NCI-H510A (cell line): ENCODE measurements around the gene CKS1B.

ENCODE experiments used
- DNase-seq: peaks from one replicate; lab custom pipeline; 2025; lab: John Stamatoyannopoulos, UW

The CKS1B gene

GRCh38 chr1:154974102-154974807 lies at the start of gene CKS1B:
CKS1B (plus strand) TSS chr1:154974681; CDS start chr1:154974746, 65 bp downstream.
- peak; percentile 98 for DNase-seq

GRCh38 chr1:154925335-154926170 lies 48.9 kb upstream of the CKS1B start:
- no peak for DNase-seq

DNA sequence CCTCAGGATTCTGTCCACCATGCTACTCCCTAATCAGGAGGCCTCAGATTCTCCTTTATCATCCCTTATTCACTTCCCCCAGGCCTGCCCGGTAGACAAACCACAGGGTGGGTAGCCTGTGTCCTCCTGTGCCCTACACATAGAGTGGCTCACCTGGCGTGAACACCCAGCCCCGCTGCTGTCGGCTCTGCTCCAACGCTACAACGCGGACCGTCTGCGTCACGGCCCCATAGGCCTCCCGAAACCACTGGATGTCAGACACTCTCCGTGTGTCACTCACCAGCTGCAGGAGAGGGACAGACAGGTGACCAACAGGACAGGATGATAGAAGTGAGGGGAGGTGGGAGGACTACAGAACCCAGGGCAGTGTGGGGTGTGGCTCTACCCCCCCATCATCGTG lies 48.3 kb upstream of the CKS1B start:
- no peak for DNase-seq

DNA sequence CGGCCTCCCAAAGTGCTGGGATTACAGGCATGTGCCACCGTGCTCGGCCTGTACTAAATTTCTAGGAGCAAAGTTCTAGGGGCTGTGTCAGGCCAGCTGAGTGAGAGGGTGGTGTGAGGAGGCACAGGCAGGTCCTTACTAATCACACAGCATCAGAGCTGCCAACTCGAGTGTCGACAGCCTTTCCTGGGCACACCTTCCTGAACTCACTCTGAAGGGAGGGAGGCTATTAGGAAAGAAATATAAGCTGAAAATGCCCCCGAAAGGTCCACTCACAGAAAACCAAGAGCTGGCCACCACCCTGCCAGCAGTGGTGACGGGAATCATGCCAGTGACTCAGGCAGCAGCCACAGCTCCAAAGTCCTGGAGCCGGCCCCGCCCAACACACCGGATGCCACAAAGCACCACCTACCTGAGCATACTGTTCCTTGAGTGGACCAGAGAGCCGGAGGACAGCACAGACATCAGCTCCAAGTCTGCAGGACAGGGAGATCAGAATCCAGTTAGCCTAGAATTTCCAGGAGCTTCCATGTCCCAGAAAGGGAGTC lies 42.5 kb upstream of the CKS1B start:
- no peak for DNase-seq

DNA sequence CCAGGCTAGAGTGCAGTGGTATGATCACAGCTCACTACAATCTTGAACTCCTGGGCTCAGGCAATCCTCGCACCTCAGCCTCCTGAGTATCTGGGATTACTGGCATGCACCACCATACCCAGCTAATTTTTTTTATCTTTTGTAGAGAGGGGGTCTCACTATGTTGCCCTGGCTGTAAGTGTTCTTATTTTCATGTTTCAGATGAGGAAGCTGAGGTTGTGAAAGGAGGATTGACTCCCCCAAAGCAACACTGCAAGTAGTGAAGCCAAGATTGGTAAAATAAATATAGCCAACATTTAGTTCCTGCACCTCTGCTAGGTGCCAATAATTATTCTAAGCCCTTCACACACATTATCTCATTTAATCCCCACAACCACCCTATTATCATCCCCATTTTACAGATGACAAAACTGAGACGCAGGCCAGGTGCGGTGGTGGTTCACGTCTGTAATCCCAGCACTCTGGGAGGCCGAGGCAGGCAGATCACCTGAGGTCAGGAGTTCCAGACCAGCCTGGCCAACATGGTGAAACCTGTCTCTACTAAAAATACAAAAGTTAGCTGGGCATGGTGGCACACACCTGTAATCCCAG lies 40.0 kb upstream of the CKS1B start:
- DNase-seq: no peak

GRCh38 chr1:154935749-154936554 lies 38.5 kb upstream of the CKS1B start:
- no peak for DNase-seq

DNA sequence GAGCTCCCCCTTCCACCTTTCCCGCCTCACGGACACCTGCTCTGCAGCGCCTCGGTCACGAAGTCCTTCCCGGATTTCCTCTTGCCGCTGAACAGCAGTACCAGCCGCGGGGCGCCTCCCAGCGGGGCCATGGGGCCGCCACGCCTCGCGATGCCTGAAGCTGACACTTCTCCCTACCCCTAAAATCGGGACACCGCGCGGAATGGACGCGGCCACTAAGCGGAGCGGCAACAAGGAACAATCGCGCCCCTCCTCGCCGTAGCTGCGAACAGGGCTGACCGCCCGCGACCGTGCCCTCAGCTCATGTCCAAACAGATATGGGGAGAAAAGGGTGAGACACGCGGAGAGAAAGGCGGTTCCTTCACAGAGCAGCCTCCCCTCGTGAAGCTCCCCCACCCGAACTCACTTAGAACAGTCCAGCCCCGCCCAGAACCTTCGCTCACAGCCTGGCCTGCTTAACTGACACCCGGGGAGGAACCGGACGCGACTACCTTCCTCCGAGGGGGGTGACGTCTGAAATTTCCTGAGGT lies 37.9 kb upstream of the CKS1B start, which contains the start of gene PMVK:
Gene PMVK (minus strand): TSS at position 165 of the 530 bp plus-strand sequence. CDS start 34 bp downstream, at position 131.
- peak; percentile 93 for DNase-seq

DNA sequence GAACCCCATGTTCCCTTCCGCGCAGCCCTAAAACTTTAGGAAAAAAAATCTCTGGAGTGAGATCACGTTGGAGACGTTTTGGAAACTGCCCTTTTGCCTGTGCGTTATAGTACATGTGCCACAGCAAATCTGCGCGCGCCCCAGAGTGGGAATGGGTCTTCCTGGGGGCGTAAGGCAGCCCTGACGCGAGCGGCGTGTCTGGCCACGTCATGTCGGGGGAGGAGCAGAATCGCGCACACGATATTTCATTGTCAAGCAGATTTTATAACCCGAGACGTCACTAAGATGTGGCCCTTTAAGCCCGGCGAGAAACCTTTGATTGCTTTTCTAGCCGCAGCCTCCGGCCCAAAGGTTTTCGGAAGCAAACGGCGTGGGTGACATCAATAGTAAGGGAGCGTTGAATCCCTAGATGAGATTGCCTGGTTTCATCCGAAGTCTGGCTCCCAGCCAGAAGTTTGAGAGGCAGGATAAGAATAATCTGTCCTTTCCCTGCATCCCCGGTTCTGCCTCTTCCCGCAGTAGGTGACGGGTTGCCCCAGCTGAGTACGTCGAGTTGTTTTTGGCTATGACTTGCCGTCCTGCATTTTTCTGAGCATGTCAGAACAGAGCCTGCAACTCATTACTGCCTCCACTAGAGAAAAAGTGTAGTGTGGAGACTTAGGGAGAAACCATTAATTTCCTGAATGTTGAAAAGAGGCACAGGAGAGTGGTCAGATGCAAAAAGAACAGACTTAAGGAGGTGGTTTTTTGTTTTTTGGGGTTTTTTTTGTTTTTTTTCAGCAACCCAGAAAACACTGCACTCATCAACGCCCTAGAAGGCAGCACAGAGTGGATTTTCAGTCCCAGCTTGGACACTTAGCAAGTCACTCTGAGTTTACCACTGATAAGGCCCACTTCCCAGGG lies 37.1 kb upstream of the CKS1B start:
- peak; percentile 86 for DNase-seq

DNA sequence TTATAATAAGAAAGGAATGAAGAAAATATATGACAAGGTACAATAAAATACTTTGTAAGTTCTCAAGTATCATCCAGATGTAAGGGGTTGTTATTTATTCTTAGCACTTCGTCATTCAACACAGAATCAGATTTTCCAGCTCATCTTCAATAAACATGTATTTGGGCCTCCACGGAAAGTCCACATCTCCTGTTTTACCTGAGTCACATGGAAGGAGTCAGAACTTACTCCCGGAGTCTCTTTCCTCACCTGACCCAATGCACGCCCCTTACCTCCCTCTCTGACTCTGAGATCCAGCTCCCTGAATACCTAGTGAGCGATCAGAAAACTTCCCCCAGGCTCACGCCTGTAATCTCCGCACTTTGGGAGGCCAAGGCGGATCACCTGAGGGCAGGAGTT lies 36.5 kb upstream of the CKS1B start:
- no peak for DNase-seq

DNA sequence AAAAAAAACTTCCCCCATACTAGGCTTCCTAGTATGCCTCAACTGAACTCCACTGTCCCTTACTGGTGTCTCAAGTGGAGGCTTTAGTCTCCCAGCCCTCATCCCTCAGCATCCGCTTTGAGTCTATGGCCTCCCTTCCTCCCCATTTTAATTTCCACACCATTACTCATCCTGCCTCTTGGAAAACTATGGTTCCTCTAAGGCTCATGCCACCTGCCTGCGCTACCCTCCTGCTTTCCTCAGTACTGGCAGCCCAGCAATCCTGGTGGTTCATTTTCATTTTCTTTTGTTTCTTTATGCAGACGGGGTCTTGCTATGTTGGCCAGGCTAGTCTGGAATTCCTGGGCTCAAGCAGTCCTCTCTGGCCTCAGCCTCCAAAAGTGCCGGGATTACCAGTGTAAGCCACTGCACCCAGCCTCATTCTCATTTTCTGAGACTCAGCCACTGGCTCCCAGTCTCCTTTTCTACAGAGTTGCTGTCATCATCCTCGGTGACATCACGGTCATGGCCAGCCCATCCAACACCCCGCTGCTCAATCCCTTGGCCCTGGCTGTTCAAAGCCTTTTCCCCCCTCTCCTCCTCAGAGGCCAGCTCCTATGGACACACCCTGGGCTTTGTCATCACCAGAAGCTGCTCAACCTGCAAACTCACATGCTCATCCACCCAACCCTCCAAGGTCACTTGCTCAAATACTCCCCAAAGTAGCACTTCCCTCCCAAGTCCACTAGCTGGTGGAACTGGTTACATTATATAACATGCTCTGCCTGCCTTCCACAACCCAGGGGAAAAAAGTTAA lies 35.7 kb upstream of the CKS1B start:
- no peak for DNase-seq

GRCh38 chr1:154940213-154940560 lies 34.3 kb upstream of the CKS1B start:
- DNase-seq: no peak

DNA sequence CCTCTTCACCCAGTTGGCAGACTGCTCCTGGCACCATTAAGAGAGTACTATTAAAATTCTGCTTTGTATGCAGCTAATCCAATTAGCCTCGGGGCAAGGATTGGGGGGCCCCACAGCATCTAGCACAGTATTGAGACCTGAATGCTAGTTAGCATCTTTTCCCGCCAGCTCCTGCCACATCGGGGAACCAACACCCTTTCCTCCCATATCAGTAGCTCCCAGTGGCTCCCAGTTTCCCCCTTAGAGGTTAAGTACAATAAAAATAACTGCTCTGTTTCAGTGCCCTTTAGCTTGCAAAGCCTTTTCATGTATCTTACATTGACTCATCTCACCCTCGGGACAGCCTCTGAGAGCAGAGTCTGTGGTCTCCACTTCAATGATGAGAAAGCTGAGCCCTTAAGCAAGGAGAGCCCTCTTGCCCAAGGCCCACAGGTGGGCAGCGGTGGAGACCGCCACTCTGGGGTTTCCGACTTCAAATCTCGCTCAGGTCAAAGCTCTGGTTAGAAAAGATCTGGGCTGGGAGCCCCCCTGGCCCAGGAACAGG lies 33.8 kb upstream of the CKS1B start:
- DNase-seq: no peak

DNA sequence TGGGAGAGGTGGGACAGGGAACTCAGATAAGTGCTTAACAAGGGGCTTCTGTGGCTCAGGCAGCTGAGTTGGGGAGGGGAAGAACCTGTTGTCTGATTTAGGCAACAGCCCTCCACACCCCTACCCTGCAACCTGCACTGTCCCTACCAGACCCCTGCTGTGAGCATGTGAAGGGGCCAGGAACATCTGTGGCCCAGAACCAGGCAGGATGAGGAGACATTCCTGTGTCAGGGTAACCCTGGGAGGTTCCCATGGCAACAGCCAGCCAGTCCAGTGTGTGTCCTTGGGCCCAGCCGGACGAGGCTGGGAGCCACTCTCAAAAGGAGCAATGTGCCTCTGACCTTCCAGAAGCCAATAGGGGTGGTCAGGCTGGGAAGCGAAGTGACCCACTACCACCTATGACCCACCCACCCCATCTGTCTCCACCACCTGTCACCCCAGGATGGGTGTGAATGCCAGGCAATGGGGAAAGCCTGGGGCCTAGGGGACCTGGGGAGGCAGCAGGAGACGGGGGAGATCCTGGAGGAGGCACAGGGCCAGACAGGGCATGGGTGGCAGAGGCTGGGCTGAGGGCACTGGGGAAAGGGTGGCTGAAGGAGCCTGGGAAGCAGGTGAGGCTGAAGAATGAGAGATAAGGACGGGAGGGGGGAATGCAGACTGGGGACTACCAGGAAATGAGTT lies 33.0 kb upstream of the CKS1B start:
- DNase-seq: no peak

- DNase-seq: no peak
These were observed 30.7 kb upstream of the CKS1B start for GRCh38 chr1:154943649-154944400.

GRCh38 chr1:154944401-154945159 lies 29.9 kb upstream of the CKS1B start:
- no peak for DNase-seq

DNA sequence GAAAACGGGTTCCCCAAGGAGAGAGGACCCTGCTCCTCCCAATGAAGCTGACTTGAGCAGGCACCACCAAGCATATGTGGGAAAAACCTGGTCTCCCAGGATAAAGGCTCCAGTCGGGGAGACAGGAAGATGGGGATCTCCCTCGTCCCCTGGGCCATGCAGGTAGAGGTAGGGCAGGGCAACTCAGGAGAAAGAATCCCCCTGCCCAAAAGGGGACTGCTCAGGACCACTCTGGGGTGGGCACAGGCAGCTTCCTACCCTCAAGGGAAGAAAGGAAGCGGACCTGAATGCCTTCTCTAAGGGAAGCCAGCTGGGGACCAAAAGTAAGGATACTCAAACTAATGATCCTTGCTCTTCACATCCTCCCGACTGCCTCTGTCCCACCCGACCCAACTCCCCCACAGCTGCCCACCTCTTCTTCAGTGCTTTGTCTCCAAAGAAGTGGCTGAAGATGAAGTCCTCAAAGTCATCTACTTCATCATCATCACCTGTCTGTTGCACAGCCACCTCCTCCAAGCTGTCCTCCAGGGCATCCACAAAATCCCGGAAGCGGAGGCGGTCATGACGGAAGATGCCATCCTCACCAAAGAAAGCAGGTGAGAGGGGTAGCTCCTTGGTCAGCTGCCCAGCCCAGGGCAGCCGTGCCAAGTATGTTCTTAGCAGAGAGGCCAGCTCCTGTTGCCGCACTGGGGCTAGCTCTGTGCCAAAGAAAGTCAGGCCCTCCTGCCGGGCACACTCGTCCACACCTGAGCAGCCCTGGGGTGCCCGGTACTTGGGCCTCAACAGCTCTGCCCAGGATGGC lies 29.1 kb upstream of the CKS1B start:
- no peak for DNase-seq
